ENCODE measurements around the gene SCFD2.
"Not testable (repeated sequence)": the region's sequence is repeated elsewhere in the genome, so short reads cannot be mapped to it uniquely, and the experiment has no call there.

SCFD2 gene

GRCh38 chr4:53185869-53186585, 179.8 kb downstream of the SCFD2 start:
- DNase-seq: no peak

GRCh38 chr4:53183754-53184153, 182.1 kb downstream of the SCFD2 start:
- no peak for DNase-seq

GRCh38 chr4:53177751-53178150, 188.1 kb downstream of the SCFD2 start:
- DNase-seq: not testable (repeated sequence)

- DNase-seq: no peak
Measured at GRCh38 chr4:53175640-53176039, 190.2 kb downstream of the SCFD2 start.

- DNase-seq: no peak
Measured at GRCh38 chr4:53174823-53175222, 191.0 kb downstream of the SCFD2 start.

GRCh38 chr4:53173576-53173975, 192.3 kb downstream of the SCFD2 start:
- no peak for DNase-seq

GRCh38 chr4:53171797-53172196, 194.1 kb downstream of the SCFD2 start:
- no peak for DNase-seq

- DNase-seq: no peak
Measured at GRCh38 chr4:53169695-53170617, 195.9 kb downstream of the SCFD2 start.

GRCh38 chr4:53168228-53168627, 197.6 kb downstream of the SCFD2 start:
- DNase-seq: peak; percentile 39

- DNase-seq: no peak
Measured at GRCh38 chr4:53162969-53163368, 202.9 kb downstream of the SCFD2 start.

- DNase-seq: no peak
Measured at GRCh38 chr4:53161787-53162433, 204.0 kb downstream of the SCFD2 start.

- no peak for DNase-seq
Measured at GRCh38 chr4:53161051-53161786, 204.6 kb downstream of the SCFD2 start.

GRCh38 chr4:53156896-53157295, 209.0 kb downstream of the SCFD2 start:
- DNase-seq: no peak

- DNase-seq: no peak
Measured at GRCh38 chr4:53152467-53152866, 213.4 kb downstream of the SCFD2 start.

- DNase-seq: no peak
Measured at GRCh38 chr4:53151489-53151788, 214.4 kb downstream of the SCFD2 start.

- DNase-seq: peak; percentile 30
Measured at GRCh38 chr4:53150631-53151488, 215.0 kb downstream of the SCFD2 start.

GRCh38 chr4:53147711-53148110, 218.2 kb downstream of the SCFD2 start:
- no peak for DNase-seq

- no peak for DNase-seq
Measured at GRCh38 chr4:53147197-53147596, 218.7 kb downstream of the SCFD2 start.

GRCh38 chr4:53141308-53141707, 224.6 kb downstream of the SCFD2 start:
- no peak for DNase-seq

GRCh38 chr4:53139256-53139655, 226.6 kb downstream of the SCFD2 start:
- not testable (repeated sequence) for DNase-seq

- no peak for DNase-seq
Measured at GRCh38 chr4:53137468-53137867, 228.4 kb downstream of the SCFD2 start.

GRCh38 chr4:53136954-53137353, 228.9 kb downstream of the SCFD2 start:
- no peak for DNase-seq

Measured in hematopoietic multipotent progenitor cell treated with erythropoietin and hydrocortisone succinate and interleukin-3 and kit ligand, for 6 days (in vitro differentiated cells).